ELF-1 (cell line): ENCODE measurements around the gene SIGMAR1.

Source experiments
- DNase-seq: peaks from one replicate; pipeline ENCODE4 v3.0.0-alpha.2; 2016; ENCODE audit warnings: low read depth, low spot score

The SIGMAR1 gene

GRCh38 chr9:34630402-34631154 lies 7.0 kb downstream of the SIGMAR1 start:
- no peak for DNase-seq

GRCh38 chr9:34629491-34629808 lies 8.1 kb downstream of the SIGMAR1 start:
- no peak for DNase-seq

DNA sequence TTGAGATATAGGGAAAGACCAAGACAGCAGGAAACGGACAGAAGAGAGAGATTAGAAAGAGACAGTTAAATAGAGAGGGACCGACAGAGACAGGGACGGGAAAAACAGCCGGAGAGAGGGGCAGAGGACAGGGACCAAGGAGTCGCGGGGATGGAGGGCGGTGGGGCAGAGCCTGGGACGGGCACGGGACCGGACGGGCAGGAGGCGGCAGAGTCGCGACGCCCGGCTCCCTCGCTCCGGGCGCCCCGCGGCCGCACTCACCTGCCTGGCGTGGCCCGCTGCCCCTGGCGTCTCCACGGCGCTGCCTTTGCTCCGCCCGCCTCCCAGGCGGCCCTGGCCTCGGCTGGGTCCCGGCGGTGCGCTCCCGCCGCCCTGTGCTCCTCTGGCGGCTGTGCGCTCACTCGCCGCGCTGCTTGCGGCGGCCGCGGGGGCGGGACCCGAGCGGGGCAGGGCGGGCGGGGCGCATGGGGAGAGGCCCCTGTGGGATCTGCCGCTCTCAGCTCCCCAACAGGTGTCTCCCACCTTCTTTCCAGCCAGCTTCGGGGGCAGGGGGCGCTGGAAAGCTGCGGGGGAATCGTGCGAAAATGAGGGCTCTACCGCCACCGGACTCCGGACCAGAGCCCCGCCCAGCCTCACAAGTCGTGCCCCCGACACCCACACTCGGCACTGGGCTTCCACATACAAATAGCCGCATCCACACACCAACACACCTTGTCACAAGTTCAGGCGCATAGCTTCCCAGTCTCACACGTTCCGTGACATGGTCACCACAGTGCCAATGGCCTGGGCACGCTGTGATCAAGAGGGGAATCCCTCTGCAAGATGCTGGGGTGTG lies 8.7 kb downstream of the SIGMAR1 start, which contains the start of gene ARID3C:
Gene ARID3C (minus strand): TSS at position 411 of the 835 bp plus-strand sequence. CDS start 1,052 bp downstream, outside the sequence.
- no peak for DNase-seq

DNA sequence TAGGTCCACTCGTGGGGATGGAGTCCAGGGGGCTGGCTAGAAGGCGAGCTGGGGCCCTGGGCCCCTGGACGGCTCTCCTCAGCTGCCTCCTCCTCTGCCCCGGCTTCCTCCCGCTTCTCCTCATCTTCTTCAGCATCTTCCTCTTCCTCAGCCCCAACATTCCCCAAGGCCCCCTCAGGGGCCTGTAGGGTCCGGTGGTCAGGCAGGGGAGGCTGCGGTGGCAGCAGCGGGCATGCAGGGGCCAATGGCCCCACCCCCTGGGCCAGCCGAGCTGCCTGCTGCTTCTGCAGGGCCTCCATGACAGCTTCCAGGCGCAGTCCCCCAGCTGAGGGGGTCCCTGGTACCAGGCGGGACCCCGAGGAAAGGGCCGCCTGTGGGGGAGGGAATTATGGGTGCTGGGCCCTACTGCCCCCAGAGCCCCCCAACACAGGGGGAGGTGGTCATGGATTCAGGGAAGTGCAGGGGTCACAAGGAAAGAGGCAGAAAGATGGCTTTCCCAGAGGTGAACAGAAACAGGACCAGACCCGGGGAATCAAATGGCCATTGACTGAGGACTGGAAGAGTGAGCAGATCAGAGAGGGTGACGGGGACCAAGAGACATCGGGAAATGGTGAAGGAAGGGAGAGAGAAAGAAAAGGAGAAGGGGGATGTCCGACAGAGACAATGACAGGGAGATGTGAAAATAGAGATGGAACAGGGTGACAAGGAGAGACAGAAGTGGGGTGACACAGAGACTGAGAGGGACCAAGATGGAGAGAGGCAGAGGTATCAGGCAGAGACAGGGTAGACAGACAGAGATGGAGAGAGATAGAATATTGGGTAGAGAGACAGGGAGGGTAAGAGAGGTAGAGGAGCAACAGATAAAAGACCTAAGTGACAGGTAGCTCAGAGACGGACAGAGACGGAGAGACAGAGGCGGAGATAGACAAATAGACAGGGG lies 9.6 kb downstream of the SIGMAR1 start:
- DNase-seq: no peak

DNA sequence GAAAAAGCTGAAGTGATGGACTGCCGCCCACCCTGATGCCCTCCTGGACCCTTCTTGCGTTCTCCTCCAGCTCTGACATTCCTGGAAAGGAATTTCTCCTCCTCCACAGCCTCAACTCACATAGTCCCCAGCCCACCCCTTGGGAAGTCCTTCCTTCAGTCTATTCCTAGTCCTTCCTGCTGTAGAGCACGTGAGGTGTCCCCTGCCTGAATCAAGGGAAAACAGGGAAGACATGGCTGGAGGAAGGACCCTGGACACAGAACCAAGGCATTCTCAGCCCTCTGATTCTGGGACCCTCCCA lies 12.5 kb downstream of the SIGMAR1 start:
- no peak for DNase-seq

GRCh38 chr9:34624475-34625185 lies 13.0 kb downstream of the SIGMAR1 start:
- DNase-seq: peak; percentile 70

GRCh38 chr9:34623374-34624235 lies 14.0 kb downstream of the SIGMAR1 start:
- peak; percentile 25 for DNase-seq

DNA sequence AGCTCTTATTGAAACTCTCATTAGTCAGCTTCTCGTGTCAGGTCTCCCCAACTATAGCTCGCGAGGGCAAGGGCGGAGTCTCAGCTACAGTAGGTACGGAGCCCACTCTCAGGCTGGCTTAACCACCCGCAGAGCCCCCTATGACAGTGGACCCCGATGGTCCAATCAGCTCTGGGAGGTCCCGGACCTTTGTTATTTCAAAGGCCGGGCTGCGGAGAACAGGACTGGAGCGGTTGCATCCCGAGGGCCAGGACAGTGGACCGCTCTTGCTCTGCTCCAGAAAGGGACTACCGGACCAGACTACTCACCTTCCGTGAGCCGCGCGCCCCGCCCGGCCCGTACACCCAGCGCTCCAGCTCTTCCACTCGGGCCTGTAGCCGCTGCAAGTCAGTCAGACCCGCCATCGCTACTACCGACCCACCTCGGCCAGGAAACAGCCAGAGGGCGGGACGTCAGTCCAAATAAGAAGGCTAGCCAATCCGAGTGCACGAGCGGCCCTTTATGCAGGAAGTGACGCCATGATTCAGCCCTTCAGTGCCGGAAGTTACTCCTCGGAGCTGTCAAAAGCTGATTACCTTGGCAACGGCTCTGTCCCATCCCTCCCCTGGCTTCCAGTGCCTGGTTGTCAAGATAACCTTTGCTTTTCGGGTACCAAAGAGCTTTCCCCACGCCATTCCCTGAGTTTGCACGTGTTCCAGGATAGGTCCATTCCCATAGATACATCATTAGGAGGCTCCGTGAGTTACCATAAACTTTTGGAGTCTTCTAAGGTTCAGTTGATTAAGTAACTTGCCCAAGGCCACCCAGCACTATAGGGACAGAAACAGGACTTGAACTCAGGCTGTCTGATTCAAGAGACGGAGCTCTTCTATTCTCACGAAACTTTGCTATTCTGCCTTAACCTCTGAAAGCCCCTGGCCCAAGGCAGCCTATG lies 17.3 kb downstream of the SIGMAR1 start, which contains the start of gene DCTN3:
Gene DCTN3 (minus strand): TSS at position 435 of the 934 bp plus-strand sequence. CDS start 31 bp downstream, at position 404.
- DNase-seq: peak; percentile 95

- peak; percentile 21 for DNase-seq
Observed at GRCh38 chr9:34615132-34615531, 22.5 kb downstream of the SIGMAR1 start.

- peak; percentile 89 for DNase-seq
Observed at GRCh38 chr9:34612788-34613390, 24.7 kb downstream of the SIGMAR1 start.

DNA sequence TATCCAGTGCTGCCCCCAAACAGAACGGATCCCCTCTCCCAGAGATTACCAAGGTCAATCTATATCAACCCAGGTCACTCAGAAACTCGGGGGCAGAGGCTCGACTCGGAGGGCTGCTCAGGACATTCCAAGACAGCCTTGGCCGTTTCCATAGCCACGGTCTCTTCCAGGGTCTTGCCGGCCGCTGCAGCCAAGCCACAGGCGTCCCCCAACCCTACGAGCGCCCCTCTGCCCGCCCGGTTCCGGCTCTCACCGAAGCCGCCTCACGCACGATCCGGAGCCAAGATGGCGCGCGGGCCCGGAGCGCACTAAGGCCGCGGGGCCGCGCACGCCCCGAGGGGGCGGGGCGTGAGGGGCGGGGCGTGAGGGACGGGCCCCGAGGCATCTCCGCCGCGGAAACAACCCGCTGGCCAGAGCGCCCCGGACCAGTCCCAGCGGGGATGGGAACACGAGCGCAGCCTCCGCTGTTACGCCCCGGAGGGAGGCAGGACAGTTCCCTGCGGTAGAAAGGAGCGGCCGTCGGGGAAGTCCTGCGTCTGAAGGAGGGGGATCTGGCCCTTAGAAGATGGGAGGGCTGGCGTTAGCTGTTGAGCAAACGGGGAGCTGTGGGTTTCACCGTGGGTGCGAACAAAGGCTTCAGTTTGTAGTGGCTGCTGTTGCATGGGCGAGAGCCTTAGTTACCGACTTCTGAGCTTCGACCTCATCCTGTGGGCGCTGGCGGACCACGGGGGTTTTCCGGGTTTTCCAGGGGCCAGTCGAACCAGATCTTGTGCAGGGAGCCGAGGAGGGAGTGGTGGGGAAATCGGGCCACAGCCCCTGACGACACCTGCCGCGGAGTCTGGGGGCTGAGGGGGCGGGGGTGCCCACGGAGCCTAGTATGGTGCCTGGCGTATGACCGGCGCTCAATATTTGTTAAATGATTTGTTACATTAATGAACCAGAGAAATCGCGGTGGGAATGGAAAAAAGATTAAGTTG lies 25.5 kb downstream of the SIGMAR1 start, which contains the start of gene RPP25L:
Gene RPP25L (minus strand): TSS at position 287 of the 977 bp plus-strand sequence. CDS start 801 bp downstream, outside the sequence.
- peak; percentile 83 for DNase-seq

GRCh38 chr9:34611251-34611810 lies 26.3 kb downstream of the SIGMAR1 start:
- DNase-seq: no peak

DNA sequence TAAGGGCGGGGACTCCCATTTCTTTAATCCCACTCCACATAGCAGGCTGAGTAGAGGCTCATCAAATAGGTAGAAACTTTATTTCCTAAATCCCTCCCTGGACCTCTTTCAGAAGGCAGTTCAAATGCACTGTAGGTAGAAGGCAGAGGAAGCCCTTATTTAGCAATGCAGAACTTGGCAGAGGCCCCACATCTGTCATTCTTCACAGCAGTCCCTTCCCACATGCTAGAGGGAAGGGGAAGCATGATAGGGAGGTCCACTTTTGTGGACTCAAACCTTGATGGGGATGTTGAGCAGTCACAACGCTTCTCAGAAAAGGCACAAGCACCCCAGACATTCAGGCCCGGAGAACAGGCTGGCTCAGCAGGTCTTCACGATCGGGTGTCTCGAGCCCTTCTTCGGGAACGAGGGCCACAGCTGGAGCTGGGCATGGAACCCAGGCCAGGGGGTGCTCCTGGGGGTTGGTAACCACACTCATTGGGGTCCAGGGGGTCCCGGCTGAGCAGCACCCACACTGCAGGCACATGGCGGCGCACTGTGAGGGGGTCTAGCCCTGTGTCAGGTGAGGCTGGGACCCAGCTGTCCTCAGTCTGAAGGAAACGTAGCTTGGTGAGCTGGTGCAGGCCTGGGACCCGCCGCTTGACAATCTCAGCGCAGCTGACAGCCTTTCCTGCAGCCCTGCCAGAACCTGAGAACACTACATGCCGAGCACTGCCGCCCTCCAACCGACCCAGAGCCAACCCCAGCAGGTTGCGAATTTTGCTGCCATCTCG lies 27.0 kb downstream of the SIGMAR1 start:
- DNase-seq: no peak

- DNase-seq: no peak
Observed at GRCh38 chr9:34607331-34607730, 30.3 kb downstream of the SIGMAR1 start.

DNA sequence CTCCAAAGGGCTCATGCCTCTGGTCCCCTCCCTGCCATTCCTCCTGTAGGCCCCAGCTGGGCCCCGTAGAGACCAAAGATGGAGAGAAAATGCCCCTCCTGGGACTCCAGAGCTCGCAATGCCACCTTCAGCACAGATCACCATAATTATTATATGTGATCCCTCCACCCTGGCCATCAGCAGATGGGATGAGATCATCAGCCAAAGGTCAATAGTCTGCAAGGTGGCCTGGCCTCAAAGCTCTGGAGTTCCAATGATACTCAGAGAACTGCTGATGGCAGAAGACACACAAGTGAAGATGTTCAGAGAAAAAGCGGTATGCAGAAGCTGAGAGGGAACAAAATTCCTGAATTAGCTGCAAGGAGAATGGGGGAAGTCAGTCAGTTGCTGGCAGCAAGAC lies 30.7 kb downstream of the SIGMAR1 start:
- DNase-seq: no peak

GRCh38 chr9:34606190-34606589 lies 31.4 kb downstream of the SIGMAR1 start:
- no peak for DNase-seq
